Activated CD8-positive, alpha-beta memory T cell treated with anti-CD3 and anti-CD28 coated beads, Interleukin-2, amount 10 ng/mL, durations not matched to agents 7 days and 5 days (primary cell): ENCODE measurements around the gene HOXA4. TPM values are rescaled to one million over a fixed set of nuclear protein-coding genes. Genes with fewer than 3 reads are reported as not detected.

Experiments
- ATAC-seq: fragments of 150-1000 bp; cut with Tn5 transposase; one replicate; pipeline ENCODE4 v1.10.0; 2021; ENCODE audit warnings: moderate library complexity
- CTCF ChIA-PET: fragments of 350-600 bp; sonication (Branson Sonifier 250); formaldehyde crosslinking; loops from one replicate; lab custom pipeline; 2021; ENCODE audit warnings: antibody characterized with exemption; lab: Charles Lee
- DNase-seq: peaks from one replicate; pipeline ENCODE4 v3.0.0-alpha.2; 2020
- H3K27ac Mint-ChIP-seq: one replicate; pipeline ENCODE4 v1.8.0; 2021; ENCODE audit warnings: mild to moderate bottlenecking, mixed read lengths
- H3K27me3 Mint-ChIP-seq: one replicate; pipeline ENCODE4 v1.8.0; 2021; ENCODE audit warnings: mixed read lengths
- H3K36me3 Mint-ChIP-seq: one replicate; pipeline ENCODE4 v1.8.0; 2021; ENCODE audit warnings: mild to moderate bottlenecking, mixed read lengths
- H3K4me1 Mint-ChIP-seq: one replicate; pipeline ENCODE4 v1.8.0; 2021; ENCODE audit warnings: mixed read lengths
- H3K4me3 Mint-ChIP-seq: one replicate; pipeline ENCODE4 v1.8.0; 2021; ENCODE audit warnings: mild to moderate bottlenecking, moderate library complexity, mixed read lengths
- H3K9me3 Mint-ChIP-seq: one replicate; pipeline ENCODE4 v1.8.0; 2022; ENCODE audit warnings: low read depth, mixed read lengths
- total RNA-seq, 2 experiments: library from RNA; stranded (reverse); gene quantifications; one replicate each; pipeline ENCODE4 v1.2.3, GENCODE V29; 2021

Gene HOXA4
- total RNA-seq, 2 experiments from 2014 or later, result not detected

- Mint-ChIP-seq H3K4me3 (no peak overlapping the region), H3K4me1 (no peaks in the 10 kb centered on the region), H3K27me3 (peaks cover 29% of the 10 kb centered on the region), H3K36me3 (no peaks in the 10 kb centered on the region), H3K9me3 (no peaks in the 10 kb centered on the region), H3K27ac (no peak overlapping the region)
- ATAC-seq (no peak), DNase-seq (no peak)
- CTCF ChIA-PET, result no interaction called here
These were observed 7.0 kb downstream of the HOXA4 start for GRCh38 chr7:27123477-27124053.

GRCh38 chr7:27123007-27123476, 7.5 kb downstream of the HOXA4 start:
- Mint-ChIP-seq H3K4me3 (no peak overlapping the region), H3K9me3 (no peaks in the 10 kb centered on the region), H3K4me1 (no peaks in the 10 kb centered on the region), H3K27ac (no peak overlapping the region), H3K27me3 (peaks cover 23% of the 10 kb centered on the region), H3K36me3 (no peaks in the 10 kb centered on the region)
- DNase-seq (no peak), ATAC-seq (no peak)
- CTCF ChIA-PET, result no interaction called here

GRCh38 chr7:27122077-27122910, 8.3 kb downstream of the HOXA4 start:
- no peak for ATAC-seq
- Mint-ChIP-seq H3K27ac (no peak overlapping the region), H3K4me1 (no peaks in the 10 kb centered on the region), H3K4me3 (no peak overlapping the region), H3K36me3 (no peaks in the 10 kb centered on the region), H3K9me3 (no peaks in the 10 kb centered on the region), H3K27me3 (peaks cover 16% of the 10 kb centered on the region)
- DNase-seq, result no peak
- CTCF ChIA-PET, result no interaction called here

GRCh38 chr7:27121684-27122076, 8.9 kb downstream of the HOXA4 start:
- H3K27ac Mint-ChIP-seq, result no peak overlapping the region
- ATAC-seq (no peak), DNase-seq (no peak)
- CTCF ChIA-PET, result no interaction called here
- no peaks in the 10 kb centered on the region for H3K4me1 Mint-ChIP-seq
- no peak overlapping the region for H3K4me3 Mint-ChIP-seq
- H3K9me3 Mint-ChIP-seq, result no peaks in the 10 kb centered on the region
- H3K36me3 Mint-ChIP-seq, result no peaks in the 10 kb centered on the region
- H3K27me3 Mint-ChIP-seq, result peaks cover 10% of the 10 kb centered on the region

- H3K9me3 Mint-ChIP-seq, result no peaks in the 10 kb centered on the region
- CTCF ChIA-PET, result no interaction called here
- H3K4me1 Mint-ChIP-seq, result no peaks in the 10 kb centered on the region
- DNase-seq (no peak), ATAC-seq (no peak)
- no peak overlapping the region for H3K27ac Mint-ChIP-seq
- no peaks in the 10 kb centered on the region for H3K27me3 Mint-ChIP-seq
- no peak overlapping the region for H3K4me3 Mint-ChIP-seq
- no peaks in the 10 kb centered on the region for H3K36me3 Mint-ChIP-seq
These were observed 11.1 kb downstream of the HOXA4 start for GRCh38 chr7:27119412-27119911.

- CTCF ChIA-PET, result interaction anchor here (0.5 to 1.1 kb wide), 3 partner anchors 9 to 32 kb away, joined by 3 to 4 read pairs (median 3); no protein-coding TSS in a partner anchor
- Mint-ChIP-seq H3K4me1 (no peaks in the 10 kb centered on the region), H3K27ac (no peak overlapping the region), H3K27me3 (no peaks in the 10 kb centered on the region), H3K4me3 (no peak overlapping the region), H3K9me3 (no peaks in the 10 kb centered on the region), H3K36me3 (no peaks in the 10 kb centered on the region)
- no peak for ATAC-seq
- DNase-seq, result no peak
These were observed 12.0 kb downstream of the HOXA4 start for GRCh38 chr7:27118580-27118979.

- no peak for DNase-seq
- no peak overlapping the region for H3K4me3 Mint-ChIP-seq
- no peak overlapping the region for H3K27ac Mint-ChIP-seq
- no peak for ATAC-seq
- no peaks in the 10 kb centered on the region for H3K9me3 Mint-ChIP-seq
- H3K4me1 Mint-ChIP-seq, result no peaks in the 10 kb centered on the region
- CTCF ChIA-PET, result interaction anchor here (0.5 to 1.1 kb wide), 3 partner anchors 8 to 32 kb away, joined by 3 to 4 read pairs (median 3); no protein-coding TSS in a partner anchor
- no peaks in the 10 kb centered on the region for H3K36me3 Mint-ChIP-seq
- H3K27me3 Mint-ChIP-seq, result no peaks in the 10 kb centered on the region
These were observed 12.6 kb downstream of the HOXA4 start for GRCh38 chr7:27117887-27118491.

- no peak overlapping the region for H3K27ac Mint-ChIP-seq
- H3K4me3 Mint-ChIP-seq, result no peak overlapping the region
- H3K9me3 Mint-ChIP-seq, result no peaks in the 10 kb centered on the region
- CTCF ChIA-PET, result no interaction called here
- ATAC-seq, result no peak
- H3K36me3 Mint-ChIP-seq, result no peaks in the 10 kb centered on the region
- H3K4me1 Mint-ChIP-seq, result no peaks in the 10 kb centered on the region
- H3K27me3 Mint-ChIP-seq, result no peaks in the 10 kb centered on the region
- no peak for DNase-seq
These were observed 13.3 kb downstream of the HOXA4 start for GRCh38 chr7:27116962-27117886.

GRCh38 chr7:27116031-27116961, 14.3 kb downstream of the HOXA4 start:
- no peak for ATAC-seq
- Mint-ChIP-seq H3K27me3 (peaks cover 3% of the 10 kb centered on the region), H3K4me3 (no peak overlapping the region), H3K27ac (no peak overlapping the region), H3K36me3 (no peaks in the 10 kb centered on the region), H3K9me3 (no peaks in the 10 kb centered on the region), H3K4me1 (no peaks in the 10 kb centered on the region)
- no peak for DNase-seq
- CTCF ChIA-PET, result no interaction called here

- Mint-ChIP-seq H3K9me3 (no peaks in the 10 kb centered on the region), H3K27me3 (peaks cover 3% of the 10 kb centered on the region), H3K36me3 (no peaks in the 10 kb centered on the region), H3K27ac (no peak overlapping the region), H3K4me1 (no peaks in the 10 kb centered on the region), H3K4me3 (no peak overlapping the region)
- no peak for DNase-seq
- CTCF ChIA-PET, result no interaction called here
- ATAC-seq, result no peak
These were observed 15.1 kb downstream of the HOXA4 start for GRCh38 chr7:27115221-27116026.

GRCh38 chr7:27114881-27115220, 15.7 kb downstream of the HOXA4 start:
- DNase-seq (no peak), ATAC-seq (no peak)
- Mint-ChIP-seq H3K4me3 (no peak overlapping the region), H3K27me3 (peaks cover 3% of the 10 kb centered on the region), H3K36me3 (no peaks in the 10 kb centered on the region), H3K27ac (no peak overlapping the region), H3K4me1 (no peaks in the 10 kb centered on the region), H3K9me3 (no peaks in the 10 kb centered on the region)
- CTCF ChIA-PET, result no interaction called here
